HG03045 (cell line): Measurements from ENCODE around the gene RIMS3.
"Not testable (repeated sequence)": the region's sequence is repeated elsewhere in the genome, so short reads cannot be mapped to it uniquely, and the experiment has no call there.

Source experiments
- ATAC-seq: cut with Tn5 transposase; IDR thresholded peaks from one replicate; pipeline ENCODE4 v1.9.1; 2021; ENCODE audit warnings: mild to moderate bottlenecking, moderate library complexity; ENCODE audit not compliant: unreplicated experiment

The RIMS3 gene

GRCh38 chr1:40595623-40596022 lies 69.9 kb downstream of the RIMS3 start:
- ATAC-seq, result no peak

- no peak for ATAC-seq
Measured at GRCh38 chr1:40594187-40594531, 71.3 kb downstream of the RIMS3 start.

DNA sequence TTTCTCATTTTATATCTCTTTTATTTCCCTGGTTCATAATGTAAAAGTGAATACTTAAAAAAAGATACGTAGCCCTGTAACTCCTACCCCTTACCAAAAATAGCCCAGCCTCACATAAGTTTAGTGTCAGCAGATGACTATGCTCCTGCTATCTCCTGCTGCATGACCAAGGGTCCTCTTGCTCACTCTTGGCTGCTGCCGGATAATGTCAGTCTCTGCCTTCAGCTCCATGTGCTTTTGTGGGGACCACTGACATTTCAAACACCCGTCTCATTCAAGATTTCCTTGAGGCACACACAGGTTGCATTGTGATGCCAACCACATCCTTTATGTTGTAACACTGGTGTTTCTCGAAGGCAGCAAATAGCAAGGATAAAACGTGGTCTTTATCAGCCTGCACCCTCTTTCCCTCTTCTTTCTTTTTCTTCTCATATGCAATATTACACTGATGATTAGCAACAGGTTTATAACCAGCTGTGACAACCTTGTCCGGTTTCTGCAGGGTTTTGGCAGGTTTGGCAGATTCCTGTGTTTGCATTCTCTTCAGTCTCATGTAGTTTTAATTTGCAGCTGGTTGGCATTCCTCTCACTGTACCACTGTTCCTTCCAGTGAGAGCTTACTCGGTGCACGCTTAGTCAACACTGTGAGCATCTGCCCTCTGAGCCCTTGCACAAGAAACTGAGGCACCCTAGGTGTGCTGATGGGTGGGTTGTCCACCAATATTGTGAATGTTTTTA lies 71.9 kb downstream of the RIMS3 start:
- no peak for ATAC-seq

DNA sequence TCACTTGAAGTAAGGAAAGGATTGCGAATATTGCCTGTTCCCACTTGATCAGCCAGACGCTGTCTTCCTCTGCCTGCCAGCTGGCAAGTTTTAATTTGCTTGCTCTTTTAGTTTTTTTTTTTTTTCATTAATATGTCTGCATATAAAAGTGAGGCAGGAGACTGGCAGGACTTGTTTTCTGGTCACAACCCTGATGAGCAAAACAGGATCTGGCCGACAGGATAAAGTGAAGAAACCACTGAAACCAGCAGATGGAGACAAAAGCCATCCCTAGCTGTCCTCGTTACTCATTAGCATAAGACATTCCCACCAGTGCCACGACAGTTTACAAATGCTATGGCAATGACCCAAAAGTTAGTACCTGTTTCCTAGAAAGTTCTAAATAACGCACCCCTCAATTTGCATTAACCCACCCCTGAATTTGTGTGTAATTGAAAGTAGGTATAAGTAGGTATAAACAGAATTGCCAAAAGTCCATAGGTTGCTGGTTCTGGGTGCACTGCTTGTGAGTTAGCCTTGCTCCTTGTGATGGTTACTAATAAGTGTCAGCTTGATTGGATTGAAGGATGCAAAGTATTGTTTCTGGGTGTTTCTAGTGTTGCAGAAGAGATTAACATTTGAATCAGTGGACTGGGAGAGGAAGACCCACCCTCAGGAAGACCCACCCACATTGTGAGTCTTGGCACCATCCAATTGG lies 73.2 kb downstream of the RIMS3 start:
- no peak for ATAC-seq

DNA sequence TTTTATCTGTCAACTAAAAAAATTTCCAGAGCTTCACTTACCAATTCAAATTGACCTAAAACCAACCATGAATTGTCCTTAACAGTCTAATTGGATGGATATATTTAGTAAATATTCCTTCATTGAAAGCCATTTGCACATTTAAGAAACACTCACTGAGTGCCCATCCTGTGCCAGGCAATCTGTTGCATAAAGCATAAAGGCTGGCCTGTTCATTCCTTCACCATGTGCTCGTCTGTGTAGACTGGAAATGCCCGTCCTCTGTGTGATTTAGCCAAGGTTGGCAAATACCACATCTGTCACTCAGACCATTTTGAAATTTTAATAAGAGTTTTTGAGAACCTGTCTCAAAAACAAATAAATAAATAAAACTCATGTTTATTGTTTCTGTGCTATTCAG lies 76.9 kb downstream of the RIMS3 start:
- ATAC-seq, result no peak

- ATAC-seq, result no peak
Measured at GRCh38 chr1:40583980-40584379, 81.5 kb downstream of the RIMS3 start.

DNA sequence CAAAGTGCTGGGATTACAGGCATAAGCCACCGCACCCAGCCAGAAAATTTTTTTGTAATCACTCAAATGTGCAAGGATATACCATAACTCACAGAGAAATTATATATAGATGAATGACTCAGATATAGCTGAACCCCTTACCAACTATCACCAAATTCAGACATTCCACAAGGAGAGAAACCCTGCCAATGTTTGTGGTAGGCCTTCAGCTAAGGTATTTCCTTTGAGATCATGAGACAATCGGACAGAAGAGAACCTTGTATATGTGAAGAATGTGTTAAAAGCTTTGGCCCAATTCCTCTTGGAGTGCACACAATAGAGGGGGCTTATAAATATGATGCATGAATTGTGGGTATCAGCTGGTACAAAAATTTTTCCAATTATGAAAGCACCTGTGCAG lies 83.4 kb downstream of the RIMS3 start:
- no peak for ATAC-seq

DNA sequence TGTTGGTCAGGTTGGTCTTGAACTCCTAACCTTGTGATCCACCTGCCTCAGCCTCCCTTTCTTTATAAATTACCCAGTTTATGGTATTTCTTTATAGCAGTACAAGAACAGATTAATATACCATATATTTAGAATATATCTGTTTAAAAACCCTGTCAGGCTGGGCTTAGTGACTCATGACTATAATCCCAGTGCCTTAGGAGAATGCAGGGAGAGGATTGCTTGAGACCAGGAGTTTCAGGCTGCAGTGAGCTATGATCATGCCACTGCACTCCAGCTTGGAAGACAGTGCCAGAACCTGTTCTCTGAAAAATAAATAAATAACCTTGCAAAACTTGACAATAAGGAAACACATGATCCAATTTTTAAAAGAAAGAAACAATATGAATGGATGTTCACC lies 90.1 kb downstream of the RIMS3 start:
- ATAC-seq, result no peak

DNA sequence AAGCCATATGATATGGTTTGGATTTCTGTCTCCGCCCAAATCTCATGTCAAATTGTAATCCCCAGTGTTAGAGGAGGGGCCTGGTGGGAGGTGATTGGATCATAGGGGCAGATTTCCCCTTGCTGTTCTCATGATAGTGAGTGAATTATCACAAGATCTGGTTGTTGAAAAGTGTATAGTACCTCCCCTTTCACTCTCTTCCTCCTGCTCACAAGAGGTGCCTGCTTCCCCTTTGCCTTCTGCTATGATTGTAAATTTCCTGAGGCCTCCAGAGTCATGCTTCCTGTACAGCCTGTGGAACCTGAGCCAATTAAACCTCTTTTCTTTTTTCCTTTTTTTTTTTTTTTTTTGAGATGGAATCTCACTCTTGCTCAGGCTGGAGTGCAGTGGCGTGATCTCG lies 90.7 kb downstream of the RIMS3 start:
- not testable (repeated sequence) for ATAC-seq
